Adrenal gland (tissue), 5 donors: ENCODE measurements around the gene TTLL1.

Experiments used
- POLR2A ChIP-seq, 2 donors: fragments of 450-650 bp; IDR thresholded peaks; one replicate each; pipeline ENCODE4 v1.6.1; 2017; ENCODE audit warnings: antibody characterized with exemption in 2 of 2, mild to moderate bottlenecking in 2 of 2, moderate library complexity in 1 of 2
- TF ChIP-seq, protein P1 (sequence below), 6 experiments: fragments of 450-650 bp in 4 of 6; fragments of 200-600 bp in 2 of 6; sonication (generic) in 1 of 6; IDR thresholded peaks; 1 replicate in 5 of 6; 2 replicates in 1 of 6; pipeline versions ENCODE4 v1.5.1 to v1.8.0; 2016 to 2021; ENCODE audit warnings: antibody characterized with exemption in 6 of 6, mild to moderate bottlenecking in 2 of 6, moderate library complexity in 1 of 6
- donor health status: DM: no; HTN: no; CAD: no.

DNA sequence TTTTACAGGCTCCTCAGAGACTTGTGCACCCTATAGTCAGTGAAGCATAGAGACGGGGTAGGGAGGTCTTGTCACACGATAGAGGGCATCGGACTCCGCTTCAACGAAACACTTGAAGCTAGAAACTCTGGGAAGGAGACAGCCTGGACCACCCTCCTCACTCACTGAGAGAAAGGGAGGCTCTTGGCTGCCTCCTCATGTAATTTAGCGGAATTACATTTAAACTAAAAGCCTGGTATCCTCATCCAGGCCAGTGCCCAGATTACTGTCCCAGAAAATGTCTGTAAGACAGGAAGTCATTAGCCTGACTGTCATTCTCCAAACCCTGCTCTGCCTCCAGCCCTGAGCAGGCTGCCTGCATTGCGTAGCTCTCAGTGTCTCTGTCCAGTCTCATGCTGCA, 36.0 kb downstream of the TTLL1 start:
- TF ChIP-seq, protein P1, sequence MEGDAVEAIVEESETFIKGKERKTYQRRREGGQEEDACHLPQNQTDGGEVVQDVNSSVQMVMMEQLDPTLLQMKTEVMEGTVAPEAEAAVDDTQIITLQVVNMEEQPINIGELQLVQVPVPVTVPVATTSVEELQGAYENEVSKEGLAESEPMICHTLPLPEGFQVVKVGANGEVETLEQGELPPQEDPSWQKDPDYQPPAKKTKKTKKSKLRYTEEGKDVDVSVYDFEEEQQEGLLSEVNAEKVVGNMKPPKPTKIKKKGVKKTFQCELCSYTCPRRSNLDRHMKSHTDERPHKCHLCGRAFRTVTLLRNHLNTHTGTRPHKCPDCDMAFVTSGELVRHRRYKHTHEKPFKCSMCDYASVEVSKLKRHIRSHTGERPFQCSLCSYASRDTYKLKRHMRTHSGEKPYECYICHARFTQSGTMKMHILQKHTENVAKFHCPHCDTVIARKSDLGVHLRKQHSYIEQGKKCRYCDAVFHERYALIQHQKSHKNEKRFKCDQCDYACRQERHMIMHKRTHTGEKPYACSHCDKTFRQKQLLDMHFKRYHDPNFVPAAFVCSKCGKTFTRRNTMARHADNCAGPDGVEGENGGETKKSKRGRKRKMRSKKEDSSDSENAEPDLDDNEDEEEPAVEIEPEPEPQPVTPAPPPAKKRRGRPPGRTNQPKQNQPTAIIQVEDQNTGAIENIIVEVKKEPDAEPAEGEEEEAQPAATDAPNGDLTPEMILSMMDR (IDR thresholded peaks at IDR 0.05) = no peak
- no peak for TF ChIP-seq POLR2A (IDR thresholded peaks at IDR 0.05)
